Measurements from ENCODE around the gene FURIN. TPM values are rescaled to one million over a fixed set of nuclear protein-coding genes. Genes with fewer than 3 reads are reported as not detected.
"Not testable (repeated sequence)": the region's sequence is repeated elsewhere in the genome, so short reads cannot be mapped to it uniquely, and the experiment has no call there.

The FURIN gene
- total RNA-seq, 3 donors from 2014 or later, result 34.5 to 48.5 (median 36.4) TPM

GRCh38 chr15:90845201-90845949 lies 23.0 kb upstream of the FURIN start:
- no peak overlapping the region for H3K27ac ChIP-seq
- H3K27me3 ChIP-seq, result no peaks in the 10 kb centered on the region
- H3K36me3 ChIP-seq, result no peaks in the 10 kb centered on the region
- intact Hi-C loops (cut with DNase I; ENCODE audit: low total_unique reads), result no loop called here
- H3K4me3 ChIP-seq, result no peak overlapping the region
- DNase-seq (ENCODE audit: low spot score in 2 of 2), result no peak
- no peaks in the 10 kb centered on the region for H3K4me1 ChIP-seq
- TF ChIP-seq CTCF (IDR thresholded peaks at IDR 0.05) (no peak), POLR2A (IDR thresholded peaks at IDR 0.05) (no peak), POLR2AphosphoS5 (IDR thresholded peaks at IDR 0.05) (no peak)
- H3K9me3 ChIP-seq, result no peaks in the 10 kb centered on the region

GRCh38 chr15:90849424-90849823 lies 19.0 kb upstream of the FURIN start:
- H3K36me3 ChIP-seq; H3K4me3 ChIP-seq; H3K27me3 ChIP-seq; H3K27ac ChIP-seq; DNase-seq (ENCODE audit: low spot score in 2 of 2); intact Hi-C loops (cut with DNase I; ENCODE audit: low total_unique reads); H3K4me1 ChIP-seq; H3K9me3 ChIP-seq: not testable (repeated sequence)

- no peak for TF ChIP-seq POLR2A (IDR thresholded peaks at IDR 0.05)
- TF ChIP-seq CTCF (IDR thresholded peaks at IDR 0.05), result no peak
- H3K27me3 ChIP-seq, result no peaks in the 10 kb centered on the region
- no peak for DNase-seq (ENCODE audit: low spot score in 2 of 2)
- no peaks in the 10 kb centered on the region for H3K9me3 ChIP-seq
- H3K36me3 ChIP-seq, result no peaks in the 10 kb centered on the region
- intact Hi-C loops (cut with DNase I; ENCODE audit: low total_unique reads), result no loop called here
- H3K4me3 ChIP-seq, result no peak overlapping the region
- H3K27ac ChIP-seq, result no peak overlapping the region
- no peaks in the 10 kb centered on the region for H3K4me1 ChIP-seq
These were observed 17.3 kb upstream of the FURIN start for GRCh38 chr15:90851114-90851513.

- Histone ChIP-seq H3K4me1 (no peaks in the 10 kb centered on the region), H3K36me3 (no peaks in the 10 kb centered on the region), H3K9me3 (no peaks in the 10 kb centered on the region), H3K27me3 (no peaks in the 10 kb centered on the region), H3K4me3 (no peak overlapping the region), H3K27ac (no peak overlapping the region)
- TF ChIP-seq POLR2AphosphoS5 (IDR thresholded peaks at IDR 0.05) (no peak), POLR2A (IDR thresholded peaks at IDR 0.05) (no peak), CTCF (IDR thresholded peaks at IDR 0.05) (no peak)
- intact Hi-C loops (cut with DNase I; ENCODE audit: low total_unique reads), result no loop called here
- no peak for DNase-seq (ENCODE audit: low spot score in 2 of 2)
These were observed 16.4 kb upstream of the FURIN start for GRCh38 chr15:90851940-90852339.

- Histone ChIP-seq H3K27ac (no peak overlapping the region), H3K4me3 (no peak overlapping the region), H3K36me3 (no peaks in the 10 kb centered on the region), H3K9me3 (no peaks in the 10 kb centered on the region), H3K4me1 (no peaks in the 10 kb centered on the region), H3K27me3 (no peaks in the 10 kb centered on the region)
- DNase-seq (ENCODE audit: low spot score in 2 of 2), result no peak
- TF ChIP-seq POLR2A (IDR thresholded peaks at IDR 0.05) (no peak), POLR2AphosphoS5 (IDR thresholded peaks at IDR 0.05) (no peak), CTCF (IDR thresholded peaks at IDR 0.05) (no peak)
- intact Hi-C loops (cut with DNase I; ENCODE audit: low total_unique reads), result no loop called here
These were observed 13.2 kb upstream of the FURIN start for GRCh38 chr15:90855139-90855538.

Measured in breast epithelium (tissue), 4 donors.